ENCODE results near the gene KIF26A.

KIF26A gene

GRCh38 chr14:104154246-104154645, 15.9 kb downstream of the KIF26A start:
- Histone ChIP-seq H3K4me2 (ENCODE audit: low read depth, low read length) (no peak overlapping the region), H4K20me1 (ENCODE audit: insufficient read depth, low read length) (no peaks in the 10 kb centered on the region), H3F3A (ENCODE audit: insufficient read depth, low read length) (no peaks in the 10 kb centered on the region), H3K4me3 (ENCODE audit: low read length) (no peak overlapping the region), H3K9me2 (replicated peaks; ENCODE audit: insufficient read depth, low read length) (no peaks in the 10 kb centered on the region), H3K36me3 (replicated peaks; ENCODE audit: insufficient read depth, low read length) (no peaks in the 10 kb centered on the region), H3K27ac (ENCODE audit: low read length) (no peak overlapping the region), H3K9ac (ENCODE audit: low read length) (no peak overlapping the region), H3K4me1 (ENCODE audit: low read length) (no peaks in the 10 kb centered on the region), H3K9me3 (replicated peaks; ENCODE audit: insufficient read depth, low read length) (no peaks in the 10 kb centered on the region), H2AFZ (ENCODE audit: low read length) (no peak overlapping the region), H3K27me3 (replicated peaks; ENCODE audit: insufficient read depth, low read length) (peaks cover 13% of the 10 kb centered on the region; the same call in 1 of the 2 replicates), H3K79me2 (ENCODE audit: low read length) (no peaks in the 10 kb centered on the region)
- TF ChIP-seq CTCF (IDR thresholded peaks at IDR 0.05; ENCODE audit: low read length), result no peak
- no peak for TF ChIP-seq EZH2phosphoT487 (IDR thresholded peaks at IDR 0.05; ENCODE audit: low read length)
- no peak for DNase-seq

- Histone ChIP-seq H3K27ac (ENCODE audit: low read length) (no peak overlapping the region), H3K9me2 (replicated peaks; ENCODE audit: insufficient read depth, low read length) (no peaks in the 10 kb centered on the region), H3K27me3 (replicated peaks; ENCODE audit: insufficient read depth, low read length) (peaks cover 12% of the 10 kb centered on the region; the same call in 1 of the 2 replicates), H3F3A (ENCODE audit: insufficient read depth, low read length) (no peaks in the 10 kb centered on the region), H2AFZ (ENCODE audit: low read length) (no peak overlapping the region), H3K79me2 (ENCODE audit: low read length) (no peaks in the 10 kb centered on the region), H3K4me2 (ENCODE audit: low read depth, low read length) (no peak overlapping the region), H3K9ac (ENCODE audit: low read length) (no peak overlapping the region), H3K9me3 (replicated peaks; ENCODE audit: insufficient read depth, low read length) (no peaks in the 10 kb centered on the region), H4K20me1 (ENCODE audit: insufficient read depth, low read length) (no peaks in the 10 kb centered on the region), H3K4me1 (ENCODE audit: low read length) (no peaks in the 10 kb centered on the region), H3K4me3 (ENCODE audit: low read length) (no peak overlapping the region), H3K36me3 (replicated peaks; ENCODE audit: insufficient read depth, low read length) (no peaks in the 10 kb centered on the region)
- DNase-seq, result no peak
- TF ChIP-seq CTCF (IDR thresholded peaks at IDR 0.05; ENCODE audit: low read length), result no peak
Observed at GRCh38 chr14:104155513-104155912, 17.1 kb downstream of the KIF26A start.

GRCh38 chr14:104156142-104156541, 17.8 kb downstream of the KIF26A start:
- Histone ChIP-seq H3K9me3 (replicated peaks; ENCODE audit: insufficient read depth, low read length) (no peaks in the 10 kb centered on the region), H3F3A (ENCODE audit: insufficient read depth, low read length) (no peaks in the 10 kb centered on the region), H3K9ac (ENCODE audit: low read length) (no peak overlapping the region), H3K36me3 (replicated peaks; ENCODE audit: insufficient read depth, low read length) (no peaks in the 10 kb centered on the region), H3K27ac (ENCODE audit: low read length) (no peak overlapping the region), H3K9me2 (replicated peaks; ENCODE audit: insufficient read depth, low read length) (no peaks in the 10 kb centered on the region), H3K79me2 (ENCODE audit: low read length) (no peaks in the 10 kb centered on the region), H2AFZ (ENCODE audit: low read length) (no peak overlapping the region), H3K4me3 (ENCODE audit: low read length) (no peak overlapping the region), H3K4me2 (ENCODE audit: low read depth, low read length) (no peak overlapping the region), H4K20me1 (ENCODE audit: insufficient read depth, low read length) (no peaks in the 10 kb centered on the region), H3K4me1 (ENCODE audit: low read length) (no peaks in the 10 kb centered on the region), H3K27me3 (replicated peaks; ENCODE audit: insufficient read depth, low read length) (peaks cover 6% of the 10 kb centered on the region; the same call in 1 of the 2 replicates)
- TF ChIP-seq EZH2 (optimal IDR thresholded peaks at IDR 0.05; ENCODE audit: low read depth, low read length) (no peak), CTCF (IDR thresholded peaks at IDR 0.05; ENCODE audit: low read length) (no peak), EZH2phosphoT487 (IDR thresholded peaks at IDR 0.05; ENCODE audit: low read length) (no peak)
- DNase-seq, result no peak
